Pancreas (tissue), 10 donors: ENCODE measurements around the gene TMEM214. TPM values are rescaled to one million over a fixed set of nuclear protein-coding genes. Genes with fewer than 3 reads are reported as not detected.

Experiments used
- ATAC-seq, 4 donors: fragments of 200-7000 bp; cut with Tn5 transposase; one replicate each; pipeline versions ENCODE4 v1.8.0 to v1.9.1; 2020; ENCODE audit warnings: mild to moderate bottlenecking in 4 of 4, moderate library complexity in 4 of 4
- DNase-seq, 6 donors: peaks; one replicate each; pipeline ENCODE4 v3.0.0-alpha.2; 2020
- FAIRE-seq: peaks from 2 replicates; lab custom pipeline; 2012; peaks lifted over from hg19 to GRCh38; lab: Jason Lieb, UNC
- H3K27ac ChIP-seq, 4 donors: fragments of 200-600 bp; sonication (generic); 1 replicate in 3 of 4; 2 replicates in 1 of 4; pipeline versions ENCODE4 v1.5.0 to v1.8.0; 2020
- H3K27me3 ChIP-seq, 4 donors: fragments of 200-600 bp; one replicate each; pipeline ENCODE4 v1.8.0; 2021
- H3K36me3 ChIP-seq, 3 donors: fragments of 200-600 bp; sonication (generic) in 1 of 3; one replicate each; pipeline versions ENCODE4 v1.5.0 to v1.8.0; 2020 to 2021
- H3K4me1 ChIP-seq, 3 donors: fragments of 200-600 bp; one replicate each; pipeline ENCODE4 v1.8.0; 2021
- H3K4me3 ChIP-seq, 4 donors: fragments of 200-600 bp; sonication (generic) in 2 of 4; one replicate each; pipeline versions ENCODE4 v1.5.0 to v1.8.0; 2020 to 2021
- H3K9me3 ChIP-seq, 4 donors: fragments of 200-600 bp; one replicate each; pipeline ENCODE4 v1.8.0; 2021
- WGBS, 2 donors: extraction: QIAGEN DNeasy Blood & Tissue Kit; methylation state at CpG; one replicate each; pipeline ENCODE4 v1.1.7; 2013; 5-methylcytosine and 5-hydroxymethylcytosine counted together
- intact Hi-C, 3 donors: fragments of 100-400 bp; cut with DNase I; formaldehyde crosslinking; loops; one replicate each; pipeline versions ENCODE4 v1.11.1 to v1.14.2; 2022
- polyA plus RNA-seq, 2 donors: library from polyadenylated mRNA; stranded (reverse); fragments of 200-250 nt; gene quantifications; one replicate each; pipeline ENCODE4 v1.2.3, GENCODE V29; 2013
- total RNA-seq, 6 donors: library from RNA; stranded (reverse); fragmentation: NEBNext Ultra II Directional in 4 of 6; extraction: Animal tissue kit (Norgen Biotek cat#: 25700) in 4 of 6; gene quantifications; one replicate each; pipeline versions ENCODE4 v1.2.1 to v1.2.4, GENCODE V29; 2021 to 2023
- TF ChIP-seq, protein P1 (sequence below), 4 donors: fragments of 200-600 bp; sonication (generic) in 3 of 4; IDR thresholded peaks; one replicate each; pipeline versions ENCODE4 v1.5.0 to v1.8.0; 2021; ENCODE audit warnings: antibody characterized with exemption in 4 of 4
- donor health status: healthy with polysubstance abuse.
- donor health status: DM: no; HTN: no; CAD: no; lungs with moderate emphysema.
- donor health status: DM: no; HTN: no; CAD: no.
- donor health status: control.
- donor health status: control.
- donor health status: Bipolar disorder and iron deficiency.
- donor health status: DM: yes; HTN: yes; CAD: no.
- donor health status: DM: no; HTN: no; CAD: no.
- donor health status: DM: no; HTN: no; CAD: no.
- donor health status: DM: yes; HTN: yes; CAD: no.

The TMEM214 gene
- total and polyA plus RNA-seq, 8 donors: 57.3 to 109 (median 64.6) TPM

DNA sequence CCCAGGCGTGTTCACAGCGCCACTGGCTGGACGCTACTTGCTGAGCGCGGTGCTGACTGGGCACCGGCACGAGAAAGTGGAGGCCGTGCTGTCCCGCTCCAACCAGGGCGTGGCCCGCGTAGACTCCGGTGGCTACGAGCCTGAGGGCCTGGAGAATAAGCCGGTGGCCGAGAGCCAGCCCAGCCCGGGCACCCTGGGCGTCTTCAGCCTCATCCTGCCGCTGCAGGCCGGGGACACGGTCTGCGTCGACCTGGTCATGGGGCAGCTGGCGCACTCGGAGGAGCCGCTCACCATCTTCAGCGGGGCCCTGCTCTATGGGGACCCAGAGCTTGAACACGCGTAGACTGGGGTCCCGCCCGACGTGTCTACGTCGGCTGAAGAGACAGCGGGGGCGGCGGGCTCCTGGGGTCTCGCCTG, 52.9 kb downstream of the TMEM214 start:
- TF ChIP-seq, protein P1, sequence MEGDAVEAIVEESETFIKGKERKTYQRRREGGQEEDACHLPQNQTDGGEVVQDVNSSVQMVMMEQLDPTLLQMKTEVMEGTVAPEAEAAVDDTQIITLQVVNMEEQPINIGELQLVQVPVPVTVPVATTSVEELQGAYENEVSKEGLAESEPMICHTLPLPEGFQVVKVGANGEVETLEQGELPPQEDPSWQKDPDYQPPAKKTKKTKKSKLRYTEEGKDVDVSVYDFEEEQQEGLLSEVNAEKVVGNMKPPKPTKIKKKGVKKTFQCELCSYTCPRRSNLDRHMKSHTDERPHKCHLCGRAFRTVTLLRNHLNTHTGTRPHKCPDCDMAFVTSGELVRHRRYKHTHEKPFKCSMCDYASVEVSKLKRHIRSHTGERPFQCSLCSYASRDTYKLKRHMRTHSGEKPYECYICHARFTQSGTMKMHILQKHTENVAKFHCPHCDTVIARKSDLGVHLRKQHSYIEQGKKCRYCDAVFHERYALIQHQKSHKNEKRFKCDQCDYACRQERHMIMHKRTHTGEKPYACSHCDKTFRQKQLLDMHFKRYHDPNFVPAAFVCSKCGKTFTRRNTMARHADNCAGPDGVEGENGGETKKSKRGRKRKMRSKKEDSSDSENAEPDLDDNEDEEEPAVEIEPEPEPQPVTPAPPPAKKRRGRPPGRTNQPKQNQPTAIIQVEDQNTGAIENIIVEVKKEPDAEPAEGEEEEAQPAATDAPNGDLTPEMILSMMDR (IDR thresholded peaks at IDR 0.05): no peak
- DNase-seq: peak; percentile 64 to 88 (median 80)
- 0% methylated on average over 32 to 38 of the region's 38 CpGs for WGBS, 2 donors
- H3K4me3 ChIP-seq: peak overlapping the region; percentile 40 to 73 (median 54)
- ATAC-seq: peak; percentile 44 to 64 (median 58)
- no peaks in the 10 kb centered on the region for H3K9me3 ChIP-seq
- H3K4me1 ChIP-seq: peaks cover 0 to 18% (median 0%) of the 10 kb centered on the region in 3 donors
- no peak for FAIRE-seq
- no peaks in the 10 kb centered on the region for H3K27me3 ChIP-seq
- H3K27ac ChIP-seq: peak overlapping the region; percentile 66 to 83 (median 77)
- intact Hi-C loops: loop anchor here in 1 of 3 donors (10.0 kb wide), 1 partner anchor 121 kb away; no protein-coding TSS in a partner anchor
- H3K36me3 ChIP-seq: no peaks in the 10 kb centered on the region

DNA sequence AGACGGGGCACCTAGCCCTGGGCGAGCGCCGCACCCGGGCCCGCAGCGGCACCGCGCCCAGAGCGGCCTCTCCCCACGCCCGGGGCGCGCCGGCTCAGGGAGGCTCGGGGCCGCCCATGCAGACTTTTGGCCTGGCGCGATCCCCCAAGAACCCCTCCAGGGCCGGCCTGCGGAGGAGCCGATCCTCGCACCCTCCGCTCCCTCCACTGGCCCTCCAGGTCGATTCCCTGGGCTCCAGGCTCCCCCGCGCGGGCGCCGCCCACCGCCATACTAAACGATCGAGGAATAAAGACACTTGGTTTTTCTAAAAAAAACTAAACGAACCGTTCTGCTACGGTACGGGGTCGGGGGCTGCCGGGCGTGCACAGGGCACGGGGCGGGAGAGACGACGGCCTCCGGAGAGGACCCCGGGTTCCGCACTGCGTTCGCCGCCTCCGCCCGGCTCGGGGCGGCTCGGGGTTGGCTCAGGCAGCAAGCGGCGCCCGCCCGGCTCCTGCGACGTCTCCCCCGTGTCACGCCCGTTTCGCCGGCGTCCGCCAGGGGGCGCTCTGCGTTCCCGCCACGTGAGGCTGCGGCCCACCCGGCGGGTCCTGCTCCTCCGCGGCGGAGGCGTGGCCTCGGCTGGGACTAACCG, 53.4 kb downstream of the TMEM214 start:
- Histone ChIP-seq H3K4me3 (peak overlapping the region; percentile 50 to 73 (median 56)), H3K27ac (peak overlapping the region; percentile 66 to 83 (median 77)), H3K36me3 (no peaks in the 10 kb centered on the region), H3K27me3 (no peaks in the 10 kb centered on the region), H3K9me3 (no peaks in the 10 kb centered on the region), H3K4me1 (peaks cover 0 to 17% (median 0%) of the 10 kb centered on the region in 3 donors)
- intact Hi-C loops: loop anchor here in 1 of 3 donors (10.0 kb wide), 1 partner anchor 121 kb away; no protein-coding TSS in a partner anchor
- ATAC-seq (peak; percentile 87 to 95 (median 93)), DNase-seq (peak; percentile 93 to 100 (median 98)), FAIRE-seq (no peak)
- WGBS, 2 donors: 1% methylated on average over 65 to 81 of the region's 81 CpGs
- TF ChIP-seq, protein P1 (IDR thresholded peaks at IDR 0.05): peak; percentile 81 to 97 (median 96)

GRCh38 chr2:27086724-27087593, 54.2 kb downstream of the TMEM214 start, which contains the start of gene KHK:
TSS of gene KHK (plus strand) at chr2:27086772. CDS start at chr2:27087260, 488 bp downstream.
- Histone ChIP-seq H3K36me3 (no peaks in the 10 kb centered on the region), H3K4me3 (peak within 1 kb of the TSS; percentile 50 to 73 (median 56)), H3K27ac (peak within 1 kb of the TSS; percentile 66 to 83 (median 77)), H3K27me3 (no peaks in the 10 kb centered on the region), H3K4me1 (peaks cover 0 to 10% (median 0%) of the 10 kb centered on the region in 3 donors), H3K9me3 (no peaks in the 10 kb centered on the region)
- TF ChIP-seq, protein P1 (IDR thresholded peaks at IDR 0.05): peak in 2 of 4 donors; percentile 5 to 42
- ATAC-seq (peak; percentile 45 to 60 (median 55)), FAIRE-seq (no peak), DNase-seq (peak; percentile 59 to 90 (median 70))
- intact Hi-C loops: loop anchor here in 1 of 3 donors (10.0 kb wide), 1 partner anchor 122 kb away; no protein-coding TSS in a partner anchor
- WGBS, 2 donors: 3 to 4% methylated on average over 53 to 54 of the region's 54 CpGs

- Histone ChIP-seq H3K4me1 (peaks cover 0 to 10% (median 0%) of the 10 kb centered on the region in 3 donors), H3K27me3 (no peaks in the 10 kb centered on the region), H3K4me3 (no peak overlapping the region), H3K36me3 (no peaks in the 10 kb centered on the region), H3K9me3 (no peaks in the 10 kb centered on the region), H3K27ac (no peak overlapping the region)
- no peak for ATAC-seq
- no peak for FAIRE-seq
- DNase-seq: peak in 1 of 6 donors; percentile 6
- 74 to 85% methylated on average over 5 of the region's 5 CpGs for WGBS, 2 donors
- TF ChIP-seq, protein P1 (IDR thresholded peaks at IDR 0.05): no peak
- intact Hi-C loops: loop anchor here in 1 of 3 donors (10.0 kb wide), 1 partner anchor 123 kb away; no protein-coding TSS in a partner anchor
Observed at GRCh38 chr2:27087823-27088410, 55.2 kb downstream of the TMEM214 start.
